Omental fat pad (tissue), 4 donors: ENCODE results near the gene PLCB4. TPM values are rescaled to one million over a fixed set of nuclear protein-coding genes. Genes with fewer than 3 reads are reported as not detected.

Source experiments
- ATAC-seq: fragments of 150-250 bp; one replicate; pipeline ENCODE4 v1.9.1; 2016; ENCODE audit warnings: mild to moderate bottlenecking, moderate library complexity; ENCODE audit not compliant: low FRiP score
- DNase-seq: peaks from one replicate; pipeline ENCODE4 v3.0.0-alpha.2; 2019; ENCODE audit warnings: low spot score
- total RNA-seq, 4 donors: library from RNA; depleted of rRNA; stranded (reverse); fragments of >200 nt; gene quantifications; one replicate each; pipeline ENCODE4 v1.1.0, GENCODE V29; 2016
- TF ChIP-seq, protein P1 (sequence below), 3 donors: fragments of 450-650 bp; IDR thresholded peaks; one replicate each; pipeline ENCODE4 v1.5.1; 2016 to 2017; ENCODE audit warnings: antibody characterized with exemption in 3 of 3, mild to moderate bottlenecking in 3 of 3, moderate library complexity in 2 of 3

The PLCB4 gene
- total RNA-seq, 4 donors from 2014 or later = 6.6 to 18.4 (median 11.4) TPM

DNA sequence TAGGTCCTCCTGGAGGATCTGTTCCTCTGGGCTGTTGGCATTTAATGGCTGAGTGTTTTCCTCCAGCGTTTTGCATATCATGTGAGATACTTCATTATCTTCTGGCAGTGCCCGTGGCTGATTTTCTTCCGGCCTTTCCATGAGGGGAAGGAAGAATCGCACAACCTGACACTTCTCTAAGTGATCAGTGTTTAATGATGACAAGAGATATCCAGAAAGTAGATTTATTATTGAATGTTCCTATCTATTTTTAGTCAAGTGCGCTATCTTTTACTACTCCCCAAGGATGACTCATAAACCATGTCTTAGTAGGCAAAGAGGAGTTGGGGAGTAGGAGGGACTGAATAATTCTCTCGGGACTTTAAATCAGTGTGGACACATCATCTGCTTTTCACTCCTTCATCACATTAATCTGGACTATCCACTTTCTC, 149.7 kb downstream of the PLCB4 start:
- ATAC-seq (peak; percentile 91), DNase-seq (no peak)

DNA sequence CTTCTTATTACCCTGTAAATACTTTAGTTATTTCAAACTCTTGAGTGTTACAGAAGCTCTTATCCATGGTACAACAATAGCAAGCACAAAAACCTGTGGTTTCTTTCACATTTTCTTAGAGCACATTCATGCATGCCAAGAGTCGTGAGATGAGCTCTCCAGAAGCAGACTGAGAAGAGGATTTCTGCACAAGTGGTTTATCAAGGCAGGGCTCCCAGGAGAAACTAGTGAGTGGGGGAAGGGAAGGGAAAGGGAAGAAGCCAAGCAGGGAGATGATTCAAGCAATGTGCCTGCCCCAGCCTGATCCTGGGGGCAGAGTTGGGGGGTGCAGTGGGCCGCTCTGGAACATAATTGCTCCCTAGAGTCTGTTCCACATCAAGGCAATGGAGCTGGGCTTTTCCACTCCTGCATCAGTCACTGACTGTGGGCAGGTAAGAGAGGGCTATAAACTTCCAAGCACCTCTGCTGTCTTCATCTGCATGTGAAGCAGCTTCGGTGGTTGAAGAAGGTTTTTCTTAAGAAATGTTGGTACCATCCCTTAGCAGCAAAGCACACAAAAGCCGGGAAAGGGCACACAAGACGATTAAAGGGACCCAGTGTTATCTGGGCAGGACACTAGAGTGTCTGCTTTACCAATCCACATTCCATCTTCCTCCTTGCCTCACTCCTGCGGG, 152.1 kb downstream of the PLCB4 start:
- TF ChIP-seq, protein P1, sequence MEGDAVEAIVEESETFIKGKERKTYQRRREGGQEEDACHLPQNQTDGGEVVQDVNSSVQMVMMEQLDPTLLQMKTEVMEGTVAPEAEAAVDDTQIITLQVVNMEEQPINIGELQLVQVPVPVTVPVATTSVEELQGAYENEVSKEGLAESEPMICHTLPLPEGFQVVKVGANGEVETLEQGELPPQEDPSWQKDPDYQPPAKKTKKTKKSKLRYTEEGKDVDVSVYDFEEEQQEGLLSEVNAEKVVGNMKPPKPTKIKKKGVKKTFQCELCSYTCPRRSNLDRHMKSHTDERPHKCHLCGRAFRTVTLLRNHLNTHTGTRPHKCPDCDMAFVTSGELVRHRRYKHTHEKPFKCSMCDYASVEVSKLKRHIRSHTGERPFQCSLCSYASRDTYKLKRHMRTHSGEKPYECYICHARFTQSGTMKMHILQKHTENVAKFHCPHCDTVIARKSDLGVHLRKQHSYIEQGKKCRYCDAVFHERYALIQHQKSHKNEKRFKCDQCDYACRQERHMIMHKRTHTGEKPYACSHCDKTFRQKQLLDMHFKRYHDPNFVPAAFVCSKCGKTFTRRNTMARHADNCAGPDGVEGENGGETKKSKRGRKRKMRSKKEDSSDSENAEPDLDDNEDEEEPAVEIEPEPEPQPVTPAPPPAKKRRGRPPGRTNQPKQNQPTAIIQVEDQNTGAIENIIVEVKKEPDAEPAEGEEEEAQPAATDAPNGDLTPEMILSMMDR (IDR thresholded peaks at IDR 0.05) = no peak
- ATAC-seq (no peak), DNase-seq (no peak)

More for the DNA sequence above, 149.7 kb downstream of the PLCB4 start:
- TF ChIP-seq, protein P1 (IDR thresholded peaks at IDR 0.05) = no peak

DNA sequence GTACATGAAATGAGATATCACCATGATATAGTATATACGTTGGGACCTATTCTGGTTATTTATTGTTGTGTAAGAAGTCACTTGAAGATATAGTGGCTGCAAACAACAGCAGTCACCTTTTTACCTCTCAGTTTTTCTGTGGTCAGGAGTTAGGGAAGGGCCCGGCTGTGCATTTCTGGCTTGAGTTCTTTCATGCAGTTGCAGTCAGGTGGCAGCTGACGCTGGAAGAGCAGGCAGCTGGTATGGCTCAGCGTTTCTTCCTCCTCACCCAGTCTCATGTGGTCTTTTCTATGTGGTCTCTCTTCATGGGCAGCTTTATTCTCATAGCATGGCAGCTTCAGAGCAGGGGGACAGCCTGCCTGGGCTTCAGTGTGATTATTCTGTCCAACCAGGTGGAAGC, 154.4 kb downstream of the PLCB4 start:
- TF ChIP-seq, protein P1 (IDR thresholded peaks at IDR 0.05) = no peak
- DNase-seq = no peak

DNA sequence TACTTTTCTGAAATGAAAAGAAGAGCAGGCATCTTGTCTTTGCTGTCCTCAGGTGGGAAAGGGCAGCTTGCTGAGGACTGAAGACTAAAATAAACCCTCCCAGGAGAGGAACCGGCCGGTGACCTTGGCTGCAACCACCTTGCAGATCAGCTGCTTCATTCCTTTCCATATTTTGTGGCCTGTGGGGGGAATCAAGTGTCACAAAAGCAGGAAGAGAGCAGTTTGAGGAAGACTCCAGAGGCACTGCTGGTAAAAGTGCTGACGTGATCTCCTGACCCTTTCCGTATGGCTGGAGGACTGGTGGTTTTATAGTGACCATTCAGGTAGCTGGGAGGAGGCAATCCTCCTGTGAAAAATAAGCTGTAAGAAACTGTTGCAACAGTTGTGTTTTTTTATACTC, 157.0 kb downstream of the PLCB4 start:
- DNase-seq (no peak), ATAC-seq (no peak)
- TF ChIP-seq, protein P1 (IDR thresholded peaks at IDR 0.05) = no peak

More for the DNA sequence above, 154.4 kb downstream of the PLCB4 start:
- no peak for ATAC-seq

DNA sequence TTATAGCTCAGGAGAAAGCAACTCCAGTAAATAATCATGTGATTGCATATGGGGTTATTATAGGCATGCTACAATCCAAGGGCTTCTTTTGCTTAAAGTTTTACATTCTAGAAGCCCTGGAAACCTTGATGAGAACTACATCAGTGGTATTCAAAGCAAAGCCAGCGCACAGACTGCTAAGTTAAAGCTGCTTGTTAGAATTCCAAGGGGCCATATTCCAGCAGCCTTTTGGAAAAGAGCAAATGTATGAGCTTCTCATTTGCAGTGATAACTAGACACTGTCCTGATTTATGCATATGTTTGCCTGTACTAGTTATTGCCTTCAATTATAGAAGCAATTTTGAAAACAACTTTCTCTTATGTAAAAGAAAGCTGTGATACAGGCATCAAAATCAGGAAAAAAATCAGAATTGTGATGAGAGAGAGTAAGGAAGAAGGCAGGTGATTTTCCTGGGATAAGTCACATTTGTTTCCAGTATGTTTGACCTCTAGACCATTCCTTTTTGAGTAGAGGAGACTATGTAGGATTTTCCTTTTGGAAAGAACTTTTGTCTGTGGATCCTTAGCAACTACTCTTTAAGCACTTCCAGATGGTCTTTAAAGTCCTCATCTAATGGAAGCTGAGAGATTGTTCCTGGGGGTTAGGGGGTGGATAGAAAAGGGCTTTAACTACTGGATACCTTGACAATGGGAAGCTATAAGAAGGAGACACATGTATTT, 159.2 kb downstream of the PLCB4 start:
- ATAC-seq = no peak
- TF ChIP-seq, protein P1 (IDR thresholded peaks at IDR 0.05) = no peak
- no peak for DNase-seq

DNA sequence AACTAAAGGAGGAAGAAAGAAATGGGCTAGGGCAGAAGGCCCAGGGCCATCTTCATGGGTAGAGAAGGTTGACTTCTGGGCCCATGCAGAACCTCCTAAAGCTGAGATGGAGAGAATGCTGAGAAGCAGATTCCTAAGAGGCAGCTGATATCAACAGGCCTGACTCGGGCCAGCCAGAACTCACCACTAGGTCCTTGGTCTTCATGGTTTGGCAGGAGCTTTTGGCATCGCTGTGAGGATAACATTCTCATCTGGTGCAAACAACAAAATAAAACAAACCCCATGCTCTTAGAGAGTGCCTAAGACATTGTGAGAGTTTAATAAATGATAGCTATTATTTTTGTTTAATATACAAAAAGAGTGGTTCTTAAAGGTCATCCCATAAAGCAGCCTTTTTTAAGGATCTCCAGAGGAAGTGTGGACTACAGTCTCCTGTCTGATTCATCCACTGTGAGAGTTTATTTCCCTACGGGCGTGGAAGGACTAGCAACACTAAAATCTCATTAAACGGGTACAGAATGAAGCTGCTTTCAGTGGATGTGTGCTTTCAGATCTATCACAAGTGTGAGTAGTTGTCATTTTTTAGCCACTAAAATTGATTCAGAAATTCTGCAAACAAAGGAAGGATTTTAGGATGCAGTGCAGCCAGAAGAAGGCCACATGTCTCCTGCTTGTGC, 160.0 kb downstream of the PLCB4 start:
- TF ChIP-seq, protein P1 (IDR thresholded peaks at IDR 0.05) = no peak
- DNase-seq = no peak
- ATAC-seq = no peak
